Sigmoid colon (tissue), 4 donors: ENCODE results near the gene DAP3.

Experiments
- EP300 ChIP-seq, 4 donors: sonication (generic); formaldehyde crosslinking; IDR thresholded peaks; one replicate each; pipeline ENCODE4 v1.6.1; 2017; ENCODE audit warnings: antibody characterized with exemption in 4 of 4
- POLR2A ChIP-seq, 2 donors: fragments of 450-650 bp; IDR thresholded peaks; one replicate each; pipeline ENCODE4 v1.6.1; 2016; ENCODE audit warnings: antibody characterized with exemption in 2 of 2, mild to moderate bottlenecking in 2 of 2, moderate library complexity in 2 of 2
- POLR2AphosphoS5 ChIP-seq, 4 donors: sonication (generic); formaldehyde crosslinking; IDR thresholded peaks; one replicate each; pipeline ENCODE4 v1.6.1; 2017; ENCODE audit warnings: antibody characterized with exemption in 4 of 4
- TF ChIP-seq, protein P1 (sequence below), 4 experiments: fragments of 450-650 bp in 3 of 4; fragments of 200-600 bp in 1 of 4; IDR thresholded peaks; one replicate each; pipeline ENCODE4 v1.5.1; 2016 to 2019; ENCODE audit warnings: antibody characterized with exemption in 4 of 4, mild to moderate bottlenecking in 3 of 4, moderate library complexity in 2 of 4

DNA sequence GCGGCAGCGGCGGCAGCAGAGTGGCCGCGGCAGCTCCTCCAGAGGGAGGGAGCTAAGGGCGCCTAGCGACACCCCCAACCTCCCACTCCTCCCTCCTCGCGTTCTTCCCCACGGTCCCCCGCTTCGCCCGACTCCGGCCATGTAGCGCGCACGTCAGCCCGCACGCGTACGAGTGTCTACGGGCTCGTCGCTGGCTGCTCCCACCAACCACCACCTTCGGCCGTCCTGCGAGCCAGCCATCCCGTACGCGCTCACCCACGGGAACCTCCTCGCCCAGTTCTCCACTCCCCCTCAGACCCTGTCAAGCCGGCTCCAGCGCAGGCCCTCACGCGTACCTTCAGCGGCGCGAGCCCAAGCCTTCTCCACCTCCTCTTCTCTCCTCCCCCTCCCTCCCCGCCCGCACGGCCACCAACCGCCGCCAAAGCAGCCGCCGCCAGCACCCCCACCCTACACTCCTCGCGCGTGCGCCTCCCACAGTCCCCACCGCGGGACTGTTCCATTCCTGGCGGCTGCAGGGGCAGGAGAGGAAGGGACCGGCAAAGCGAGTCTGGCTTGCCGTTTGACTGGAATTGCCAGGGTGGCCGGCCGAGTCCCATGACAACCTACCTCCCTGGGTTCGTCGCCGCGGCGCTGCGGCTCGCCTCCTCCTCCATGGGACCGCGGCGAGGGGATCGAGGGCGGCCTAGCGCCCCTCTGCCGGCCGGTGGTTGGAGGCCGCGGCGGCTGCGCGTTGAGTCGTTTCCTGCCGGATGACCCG lies 389 bp upstream of the DAP3 start, which contains the start of gene YY1AP1:
- TF ChIP-seq POLR2A (IDR thresholded peaks at IDR 0.05) (peak; percentile 82 to 88), EP300 (IDR thresholded peaks at IDR 0.05) (no peak), POLR2AphosphoS5 (IDR thresholded peaks at IDR 0.05) (peak; percentile 93 to 95 (median 94))
- TF ChIP-seq, protein P1, sequence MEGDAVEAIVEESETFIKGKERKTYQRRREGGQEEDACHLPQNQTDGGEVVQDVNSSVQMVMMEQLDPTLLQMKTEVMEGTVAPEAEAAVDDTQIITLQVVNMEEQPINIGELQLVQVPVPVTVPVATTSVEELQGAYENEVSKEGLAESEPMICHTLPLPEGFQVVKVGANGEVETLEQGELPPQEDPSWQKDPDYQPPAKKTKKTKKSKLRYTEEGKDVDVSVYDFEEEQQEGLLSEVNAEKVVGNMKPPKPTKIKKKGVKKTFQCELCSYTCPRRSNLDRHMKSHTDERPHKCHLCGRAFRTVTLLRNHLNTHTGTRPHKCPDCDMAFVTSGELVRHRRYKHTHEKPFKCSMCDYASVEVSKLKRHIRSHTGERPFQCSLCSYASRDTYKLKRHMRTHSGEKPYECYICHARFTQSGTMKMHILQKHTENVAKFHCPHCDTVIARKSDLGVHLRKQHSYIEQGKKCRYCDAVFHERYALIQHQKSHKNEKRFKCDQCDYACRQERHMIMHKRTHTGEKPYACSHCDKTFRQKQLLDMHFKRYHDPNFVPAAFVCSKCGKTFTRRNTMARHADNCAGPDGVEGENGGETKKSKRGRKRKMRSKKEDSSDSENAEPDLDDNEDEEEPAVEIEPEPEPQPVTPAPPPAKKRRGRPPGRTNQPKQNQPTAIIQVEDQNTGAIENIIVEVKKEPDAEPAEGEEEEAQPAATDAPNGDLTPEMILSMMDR (IDR thresholded peaks at IDR 0.05) = peak in 1 of 4 experiments; percentile 45
